ENCODE results near the gene NFKBIL1. TPM values are rescaled to one million over a fixed set of nuclear protein-coding genes. Genes with fewer than 3 reads are reported as not detected.

The NFKBIL1 gene
- total and polyA plus RNA-seq, 9 of the 15 experiments (the other 6 are each of a cell fraction or from before 2014, with no cell fraction given) = 0.49 to 33.1 (median 7.6) TPM

- TF ChIP-seq DMBX1 (CRISPR knock-in tag; IDR thresholded peaks at IDR 0.05; ENCODE audit: borderline replicate concordance) = peak; percentile 72; the same call in 1 of the 2 replicates
- no peak for TF ChIP-seq HES1 (IDR thresholded peaks at IDR 0.05; ENCODE audit: low read depth)
- TF ChIP-seq ZNF354B (CRISPR knock-in tag; IDR thresholded peaks at IDR 0.05) = 0 out of 2 replicates have a peak, but pooled peaks have one; percentile 28
- peak in 1 of 2 experiments; percentile 87; a peak in 2 of 4 replicates for TF ChIP-seq HDAC1 (IDR thresholded peaks at IDR 0.05)
- peak; percentile 21 for TF ChIP-seq NFE2 (IDR thresholded peaks at IDR 0.05; ENCODE audit: low read depth)
- no peak for TF ChIP-seq CLOCK (CRISPR knock-in tag; IDR thresholded peaks at IDR 0.05; ENCODE audit: borderline replicate concordance)
- peak; percentile 81 to 82 for TF ChIP-seq KDM1A (IDR thresholded peaks at IDR 0.05)
- TF ChIP-seq ZNF512 (tag; IDR thresholded peaks at IDR 0.05) = peak; percentile 99
- TF ChIP-seq ETS1 (conservative IDR thresholded peaks at IDR 0.05; ENCODE audit: control insufficient read depth, low read depth, low read length) = peak; percentile 99
- TF ChIP-seq TOE1 (IDR thresholded peaks at IDR 0.05; ENCODE audit: borderline replicate concordance) = peak; percentile 93
- TF ChIP-seq TOE1 (CRISPR knock-in tag; IDR thresholded peaks at IDR 0.05; ENCODE audit: borderline replicate concordance, low read depth) = no peak
- peak; percentile 66 for TF ChIP-seq RBFOX2 (IDR thresholded peaks at IDR 0.05; ENCODE audit: low read depth, low read length)
- no peak for TF ChIP-seq MBD1 (CRISPR knock-in tag; IDR thresholded peaks at IDR 0.05)
- TF ChIP-seq IFI16 (CRISPR knock-in tag; IDR thresholded peaks at IDR 0.05) = no peak
- TF ChIP-seq POLR2AphosphoS5 (IDR thresholded peaks at IDR 0.05; ENCODE audit: control insufficient read depth, insufficient read depth, low read depth, low read length) = peak; percentile 92
- TF ChIP-seq RCOR1 (IDR thresholded peaks at IDR 0.05; ENCODE audit: borderline replicate concordance in 1 of 2, low read depth in 2 of 2, low read length in 2 of 2) = peak in 1 of 2 experiments; percentile 81; a peak in 2 of 4 replicates
- TF ChIP-seq ETV6 (IDR thresholded peaks at IDR 0.05; ENCODE audit: borderline replicate concordance in 1 of 2, low read depth in 2 of 2, low read length in 1 of 2) = no peak
- TF ChIP-seq ETV6 (CRISPR knock-in tag; IDR thresholded peaks at IDR 0.05; ENCODE audit: borderline replicate concordance) = no peak
- TF ChIP-seq GATA2 (CRISPR knock-in tag; IDR thresholded peaks at IDR 0.05) = no peak
Measured at GRCh38 chr6:31546958-31547726, at the start of gene NFKBIL1 (continued).
